ENCODE results near the gene APOL5.

GRCh38 chr22:35752863-35753189 lies 35.2 kb downstream of the APOL5 start:
- no peak for TF ChIP-seq CTCF (conservative IDR thresholded peaks at IDR 0.05 in 1 of 2, IDR thresholded peaks at IDR 0.05 in 1 of 2; ENCODE audit: low read depth in 1 of 2, low read length in 2 of 2)
- no peak for TF ChIP-seq EZH2 (IDR thresholded peaks at IDR 0.05; ENCODE audit: low read length, missing control alignments)
